CD4-positive, CD25-positive, alpha-beta regulatory T cell (primary cell): Measurements from ENCODE around the gene EXOC3. TPM values are rescaled to one million over a fixed set of nuclear protein-coding genes. Genes with fewer than 3 reads are reported as not detected.

Experiments used
- ATAC-seq, 2 donors: fragments of 150-1000 bp; cut with Tn5 transposase; one replicate each; pipeline ENCODE4 v1.10.0; 2021; ENCODE audit warnings: low read depth in 2 of 2, moderate number of reproducible peaks in 2 of 2, moderate library complexity in 1 of 2
- DNase-seq, 3 donors: peaks; one replicate each; pipeline versions ENCODE4 v3.0.0 to v3.0.0-alpha.2; 2012 to 2022; ENCODE audit warnings: mixed read lengths in 1 of 3
- H3K27ac ChIP-seq: one replicate; pipeline ENCODE4 v1.7.0; 2013; ENCODE audit warnings: mild to moderate bottlenecking, low read length; ENCODE audit not compliant: insufficient read depth, poor library complexity, severe bottlenecking
- H3K27me3 ChIP-seq: one replicate; pipeline ENCODE4 v1.7.0; 2013; ENCODE audit warnings: low read length; ENCODE audit not compliant: control insufficient read depth, insufficient read depth
- H3K36me3 ChIP-seq: one replicate; pipeline ENCODE4 v1.7.0; 2013; ENCODE audit warnings: mild to moderate bottlenecking, low read length, moderate library complexity; ENCODE audit not compliant: control insufficient read depth, insufficient read depth
- H3K4me1 ChIP-seq: 2 replicates; pipeline ENCODE4 v1.7.0; 2013; ENCODE audit warnings: mild to moderate bottlenecking, low read length; ENCODE audit not compliant: insufficient read depth, control insufficient read depth, poor library complexity, severe bottlenecking
- H3K4me3 ChIP-seq: one replicate; pipeline ENCODE4 v1.7.0; 2013; ENCODE audit warnings: low read depth, mild to moderate bottlenecking, low read length, moderate library complexity
- H3K9me3 ChIP-seq, 2 experiments: 1 replicate in 1 of 2; 2 replicates in 1 of 2; pipeline ENCODE4 v1.7.0; 2013; ENCODE audit warnings: low read length in 2 of 2, mild to moderate bottlenecking in 1 of 2, moderate library complexity in 1 of 2; ENCODE audit not compliant: control insufficient read depth in 2 of 2
- H3K27ac Mint-ChIP-seq, 3 donors: one replicate each; pipeline ENCODE4 v1.8.0; 2020 to 2022; ENCODE audit warnings: mild to moderate bottlenecking in 3 of 3, mixed read lengths in 3 of 3, moderate library complexity in 2 of 3
- H3K27me3 Mint-ChIP-seq: one replicate; pipeline ENCODE4 v1.8.0; 2022; ENCODE audit warnings: mild to moderate bottlenecking, mixed read lengths
- H3K36me3 Mint-ChIP-seq: one replicate; pipeline ENCODE4 v1.8.0; 2020; ENCODE audit warnings: mixed read lengths
- H3K4me1 Mint-ChIP-seq, 4 donors: one replicate each; pipeline ENCODE4 v1.8.0; 2020 to 2022; ENCODE audit warnings: mixed read lengths in 4 of 4, mild to moderate bottlenecking in 1 of 4
- H3K4me3 Mint-ChIP-seq, 4 donors: one replicate each; pipeline ENCODE4 v1.8.0; 2020 to 2022; ENCODE audit warnings: mild to moderate bottlenecking in 4 of 4, mixed read lengths in 4 of 4, moderate library complexity in 3 of 4
- H3K9me3 Mint-ChIP-seq, 7 donors: one replicate each; pipeline ENCODE4 v1.8.0; 2020 to 2022; ENCODE audit warnings: mixed read lengths in 7 of 7, mild to moderate bottlenecking in 3 of 7, moderate library complexity in 2 of 7
- polyA plus RNA-seq, 4 donors: library from polyadenylated mRNA; unstranded; fragments of 300-500 nt; fragmentation: Illumina TruSeq; gene quantifications; one replicate each; pipeline ENCODE4 v1.2.3, GENCODE V29; 2021
- total RNA-seq: library from RNA; stranded (reverse); gene quantifications from one replicate; pipeline ENCODE4 v1.2.3, GENCODE V29; 2022

EXOC3 gene
- total and polyA plus RNA-seq, 5 donors from 2014 or later = 23.3 to 95.4 (median 37.0) TPM

DNA sequence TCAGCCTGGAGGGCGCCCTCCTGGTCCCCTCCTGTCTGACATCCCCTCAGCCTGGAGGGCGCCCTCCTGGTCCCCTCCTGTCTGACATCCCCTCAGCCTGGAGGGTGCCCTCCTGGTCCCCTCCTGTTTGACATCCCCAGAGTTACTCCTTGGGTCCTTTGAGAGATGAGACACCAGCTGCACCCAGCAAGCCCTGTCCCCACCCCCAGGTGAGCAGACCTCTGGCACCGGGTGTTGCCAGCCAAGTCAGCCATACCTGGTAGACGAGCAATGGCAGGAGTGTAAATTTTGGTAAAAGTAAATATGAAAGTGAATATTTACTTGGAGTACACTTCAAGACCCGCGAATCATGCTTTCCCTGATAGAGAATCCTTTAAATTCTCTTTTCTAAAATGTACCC is 25.4 kb downstream of the EXOC3 start:
- H3K36me3 ChIP-seq = peaks cover 12% of the 10 kb centered on the region
- no peaks in the 10 kb centered on the region for H3K27me3 ChIP-seq
- peaks cover 34% of the 10 kb centered on the region for H3K4me1 ChIP-seq
- Mint-ChIP-seq H3K36me3 (peaks cover 9% of the 10 kb centered on the region), H3K4me3 (no peak overlapping the region), H3K27me3 (peaks cover 4% of the 10 kb centered on the region), H3K9me3 (no peaks in the 10 kb centered on the region), H3K27ac (no peak overlapping the region), H3K4me1 (peaks cover 9 to 41% (median 19%) of the 10 kb centered on the region in 4 donors)
- no peak overlapping the region for H3K27ac ChIP-seq
- H3K4me3 ChIP-seq = no peak overlapping the region
- H3K9me3 ChIP-seq = no peaks in the 10 kb centered on the region
- no peak for DNase-seq
- ATAC-seq = no peak

DNA sequence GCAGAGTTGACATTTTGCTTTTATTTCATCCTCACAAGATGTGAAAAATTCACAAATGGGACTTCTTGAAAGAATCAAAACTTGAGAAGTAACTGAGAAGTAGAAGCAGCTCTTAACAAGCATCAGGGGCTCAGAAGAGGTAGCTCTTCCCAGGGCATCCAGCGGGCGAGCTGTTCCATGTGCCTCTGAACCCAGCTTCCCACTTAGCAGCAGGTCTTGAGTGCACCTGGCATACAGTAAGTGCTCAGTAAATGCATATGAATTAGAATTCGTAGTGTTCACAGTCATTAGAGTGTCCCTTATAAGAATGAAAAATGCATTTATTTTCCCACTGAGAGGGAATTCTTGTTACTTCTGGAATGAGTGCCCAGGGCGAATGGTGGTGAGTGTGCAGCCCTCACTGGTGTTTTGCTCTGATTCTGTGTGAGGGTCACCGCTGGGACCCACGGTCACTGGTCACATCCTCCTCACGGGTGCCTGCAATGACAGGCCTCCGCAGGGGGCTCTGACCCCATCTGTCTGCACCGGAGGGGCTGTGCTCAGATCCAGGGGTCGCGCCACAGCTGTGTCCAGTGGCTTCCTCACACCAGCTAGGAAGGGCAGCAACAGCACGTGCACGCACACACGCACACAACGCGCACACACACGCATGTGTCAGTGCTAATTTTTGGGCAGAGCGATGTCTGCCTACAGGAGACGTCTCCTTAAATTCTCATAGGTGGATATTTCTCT is 26.9 kb downstream of the EXOC3 start:
- Mint-ChIP-seq H3K36me3 (peaks cover 4% of the 10 kb centered on the region), H3K9me3 (no peaks in the 10 kb centered on the region), H3K27ac (peak overlapping the region in 1 of 3 donors; percentile 38), H3K4me3 (peak overlapping the region in 3 of 4 donors; percentile 9 to 52 (median 29)), H3K27me3 (peaks cover 8% of the 10 kb centered on the region), H3K4me1 (peaks cover 0 to 34% (median 12%) of the 10 kb centered on the region in 4 donors)
- ATAC-seq (no peak), DNase-seq (no peak)
- H3K27me3 ChIP-seq = no peaks in the 10 kb centered on the region
- no peak overlapping the region for H3K27ac ChIP-seq
- H3K9me3 ChIP-seq = no peaks in the 10 kb centered on the region
- peaks cover 12% of the 10 kb centered on the region for H3K36me3 ChIP-seq
- H3K4me1 ChIP-seq = peaks cover 30% of the 10 kb centered on the region
- no peak overlapping the region for H3K4me3 ChIP-seq

DNA sequence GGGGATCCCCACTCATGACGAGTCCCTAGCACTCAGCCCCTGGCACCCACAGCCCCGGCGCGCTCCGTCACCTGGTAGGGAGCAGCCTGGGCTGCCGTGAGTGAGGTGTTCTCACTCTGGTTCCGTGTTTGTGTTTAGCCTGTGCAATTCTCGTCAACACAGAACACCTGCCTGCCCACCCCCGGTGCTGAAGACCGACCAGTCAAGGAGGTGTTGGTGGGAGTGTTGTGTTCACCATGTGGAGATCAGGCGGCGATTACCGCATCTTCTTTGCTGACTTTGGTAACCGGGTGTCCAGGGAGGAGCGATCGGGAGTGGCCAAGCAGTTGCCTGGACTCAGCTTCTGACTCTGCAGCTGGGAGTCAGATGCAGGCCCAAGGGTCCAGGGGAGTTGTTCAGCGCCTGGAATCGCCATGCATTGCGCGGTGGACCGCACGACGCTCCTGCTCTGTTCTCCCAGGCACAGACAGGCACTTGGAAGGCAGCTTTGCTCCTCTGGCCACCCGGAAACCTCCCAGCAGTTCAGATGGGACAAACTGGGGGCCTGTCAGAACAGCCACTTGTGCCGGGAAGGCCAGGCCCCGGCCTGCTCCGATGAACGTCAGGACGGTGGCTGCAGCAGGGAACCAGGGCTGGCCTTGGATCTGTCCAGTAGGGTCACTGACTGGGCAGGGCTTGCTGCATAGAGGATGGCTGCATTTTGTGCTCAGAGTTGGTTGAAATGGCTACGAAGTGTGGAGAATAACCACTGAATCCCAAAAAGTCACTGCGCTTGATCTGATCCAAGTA is 28.2 kb downstream of the EXOC3 start:
- Mint-ChIP-seq H3K4me1 (peaks cover 0 to 37% (median 12%) of the 10 kb centered on the region in 4 donors), H3K27ac (peak overlapping the region in 2 of 3 donors; percentile 82 to 88), H3K27me3 (peaks cover 9% of the 10 kb centered on the region), H3K36me3 (peaks cover 4% of the 10 kb centered on the region), H3K4me3 (peak overlapping the region; percentile 86 to 94 (median 87)), H3K9me3 (no peaks in the 10 kb centered on the region)
- DNase-seq (no peak), ATAC-seq (no peak)
- H3K9me3 ChIP-seq = no peaks in the 10 kb centered on the region
- H3K4me3 ChIP-seq = peak overlapping the region; percentile 58
- H3K27me3 ChIP-seq = no peaks in the 10 kb centered on the region
- peaks cover 35% of the 10 kb centered on the region for H3K4me1 ChIP-seq
- no peak overlapping the region for H3K27ac ChIP-seq
- H3K36me3 ChIP-seq = peaks cover 12% of the 10 kb centered on the region

DNA sequence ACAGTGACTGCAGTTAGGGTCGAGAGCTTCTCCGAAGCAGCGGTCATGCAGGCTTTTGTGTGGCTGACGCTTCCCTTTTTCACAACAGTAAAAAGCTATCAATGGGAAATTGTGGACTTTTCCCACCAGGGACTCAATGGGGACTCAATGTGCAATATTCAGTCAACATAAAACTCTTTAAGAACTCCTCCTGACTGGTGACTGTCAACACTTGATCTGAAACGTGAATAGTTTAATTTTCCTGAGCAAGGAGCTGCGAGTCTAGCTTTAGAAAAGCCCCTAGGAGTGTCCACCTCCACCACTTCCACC is 28.7 kb downstream of the EXOC3 start:
- Histone ChIP-seq H3K9me3 (no peaks in the 10 kb centered on the region), H3K36me3 (peaks cover 12% of the 10 kb centered on the region), H3K4me3 (peak overlapping the region; percentile 58), H3K27ac (peak overlapping the region; percentile 78), H3K27me3 (no peaks in the 10 kb centered on the region), H3K4me1 (peaks cover 35% of the 10 kb centered on the region)
- peaks cover 0 to 33% (median 12%) of the 10 kb centered on the region in 4 donors for H3K4me1 Mint-ChIP-seq
- peaks cover 9% of the 10 kb centered on the region for H3K27me3 Mint-ChIP-seq
- peak overlapping the region; percentile 71 to 88 (median 82) for H3K27ac Mint-ChIP-seq
- ATAC-seq (no peak), DNase-seq (no peak)
- H3K36me3 Mint-ChIP-seq = no peaks in the 10 kb centered on the region
- H3K4me3 Mint-ChIP-seq = peak overlapping the region; percentile 86 to 94 (median 87)
- H3K9me3 Mint-ChIP-seq = no peaks in the 10 kb centered on the region

DNA sequence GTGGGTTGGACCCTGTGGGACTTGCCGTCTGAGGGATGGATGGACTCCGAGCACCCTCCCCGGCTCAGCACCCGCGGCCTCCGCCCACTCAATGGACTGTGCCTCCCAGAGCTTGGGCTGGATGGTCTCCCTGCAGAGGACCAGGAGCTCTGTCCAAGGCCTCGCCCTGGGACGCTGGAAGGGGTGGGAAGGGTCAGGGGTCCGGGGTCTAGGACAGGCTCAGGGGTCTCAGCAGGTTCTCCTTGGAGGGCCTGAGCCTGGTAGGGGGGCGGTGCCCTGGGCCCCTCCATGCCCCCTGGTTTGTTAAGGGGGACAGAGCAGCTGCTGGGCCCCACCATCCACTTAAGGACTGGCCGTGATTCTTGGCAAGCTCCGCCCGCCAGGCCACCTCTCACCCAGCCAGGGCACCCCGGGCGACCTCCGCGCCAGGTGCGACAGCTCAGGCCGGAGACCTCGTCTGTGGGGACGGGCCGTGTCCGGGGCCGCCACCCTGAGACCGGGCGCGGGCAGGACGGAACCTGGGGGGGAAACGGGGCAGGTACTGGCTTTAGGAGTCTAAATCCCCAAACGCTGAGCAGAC is 29.2 kb downstream of the EXOC3 start:
- Histone ChIP-seq H3K9me3 (no peaks in the 10 kb centered on the region), H3K27ac (peak overlapping the region; percentile 78), H3K4me1 (peaks cover 35% of the 10 kb centered on the region), H3K4me3 (peak overlapping the region; percentile 58), H3K36me3 (peaks cover 12% of the 10 kb centered on the region), H3K27me3 (no peaks in the 10 kb centered on the region)
- Mint-ChIP-seq H3K27me3 (peaks cover 9% of the 10 kb centered on the region), H3K9me3 (no peaks in the 10 kb centered on the region), H3K27ac (peak overlapping the region; percentile 71 to 88 (median 82)), H3K4me3 (peak overlapping the region; percentile 86 to 94 (median 87)), H3K4me1 (peaks cover 0 to 31% (median 12%) of the 10 kb centered on the region in 4 donors), H3K36me3 (no peaks in the 10 kb centered on the region)
- DNase-seq = no peak
- peak in 1 of 2 donors; percentile 2 for ATAC-seq

DNA sequence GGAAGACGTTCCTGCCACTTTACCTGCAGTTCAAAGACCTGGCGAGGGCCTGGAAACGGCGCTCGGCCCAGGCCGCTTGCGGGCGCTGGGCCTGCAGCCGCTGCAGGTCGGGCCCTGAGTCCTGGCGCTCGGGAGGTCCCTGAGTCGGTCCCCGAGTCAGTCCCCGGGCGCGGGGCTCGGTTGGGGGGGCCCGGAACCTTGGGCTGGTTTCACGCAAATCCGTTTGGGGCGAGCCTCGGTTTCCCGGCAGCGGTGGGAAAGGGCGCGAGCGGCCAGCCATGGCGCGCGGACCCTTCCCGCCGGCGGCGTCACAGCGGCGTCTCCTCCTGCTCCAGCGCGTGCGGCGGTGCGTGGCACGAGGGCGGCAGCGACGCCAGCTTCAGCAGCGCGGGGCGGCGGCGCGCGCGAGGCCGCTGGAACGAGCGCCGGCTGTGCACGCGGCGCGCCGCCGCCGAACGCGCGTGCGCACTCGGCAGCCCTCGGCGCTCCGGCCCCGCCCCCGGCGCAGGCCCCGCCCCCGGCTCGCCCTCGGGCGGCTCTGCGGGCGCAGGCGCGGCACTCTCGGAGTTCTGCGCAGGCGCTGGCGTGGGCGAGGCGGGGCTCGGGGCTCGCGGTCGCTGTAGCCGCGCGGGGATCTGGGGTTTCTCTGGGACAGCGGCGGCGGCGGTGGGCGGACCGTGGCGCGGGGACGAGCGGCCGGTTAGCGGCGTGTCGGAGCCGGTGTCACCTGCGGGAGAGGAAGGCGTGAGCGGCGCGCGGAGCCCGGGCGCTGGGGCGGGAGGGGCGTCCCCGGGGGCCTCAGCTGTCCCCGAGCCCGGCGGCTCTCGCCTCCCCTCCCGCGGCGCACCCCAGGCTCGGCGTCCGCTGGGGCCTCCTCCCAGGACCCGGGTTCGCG is 29.9 kb downstream of the EXOC3 start:
- Histone ChIP-seq H3K4me1 (peaks cover 35% of the 10 kb centered on the region), H3K9me3 (no peaks in the 10 kb centered on the region), H3K27ac (peak overlapping the region; percentile 78), H3K27me3 (no peaks in the 10 kb centered on the region), H3K4me3 (peak overlapping the region; percentile 58), H3K36me3 (peaks cover 12% of the 10 kb centered on the region)
- Mint-ChIP-seq H3K27ac (peak overlapping the region in 1 of 3 donors; percentile 32), H3K4me3 (peak overlapping the region; percentile 54 to 88 (median 86)), H3K36me3 (no peaks in the 10 kb centered on the region), H3K9me3 (no peaks in the 10 kb centered on the region), H3K4me1 (peaks cover 0 to 31% (median 12%) of the 10 kb centered on the region in 4 donors), H3K27me3 (peaks cover 16% of the 10 kb centered on the region)
- ATAC-seq (peak; percentile 83 to 85), DNase-seq (peak; percentile 88 to 90 (median 88))
